ENCODE results near the gene PTPRN2.
"Not testable (repeated sequence)": the region's sequence is repeated elsewhere in the genome, so short reads cannot be mapped to it uniquely, and the experiment has no call there.

PTPRN2 gene

GRCh38 chr7:158301207-158301606 lies 286.4 kb downstream of the PTPRN2 start:
- no peak for DNase-seq (ENCODE audit: low read depth in 2 of 2)

- DNase-seq (ENCODE audit: low read depth in 2 of 2): no peak
Observed at GRCh38 chr7:158300427-158300826, 287.2 kb downstream of the PTPRN2 start.

GRCh38 chr7:158299607-158300006 lies 288.0 kb downstream of the PTPRN2 start:
- no peak for DNase-seq (ENCODE audit: low read depth in 2 of 2)

- no peak for DNase-seq (ENCODE audit: low read depth in 2 of 2)
Observed at GRCh38 chr7:158296798-158297104, 290.9 kb downstream of the PTPRN2 start.

GRCh38 chr7:158295966-158296797 lies 291.4 kb downstream of the PTPRN2 start:
- DNase-seq (ENCODE audit: low read depth in 2 of 2): no peak

GRCh38 chr7:158294468-158295215 lies 293.0 kb downstream of the PTPRN2 start:
- DNase-seq (ENCODE audit: low read depth in 2 of 2): not testable (repeated sequence)

GRCh38 chr7:158292948-158293347 lies 294.7 kb downstream of the PTPRN2 start:
- DNase-seq (ENCODE audit: low read depth in 2 of 2): no peak

GRCh38 chr7:158291998-158292397 lies 295.6 kb downstream of the PTPRN2 start:
- DNase-seq (ENCODE audit: low read depth in 2 of 2): no peak

GRCh38 chr7:158289761-158290523 lies 297.7 kb downstream of the PTPRN2 start:
- DNase-seq (ENCODE audit: low read depth in 2 of 2): no peak

- no peak for DNase-seq (ENCODE audit: low read depth in 2 of 2)
Observed at GRCh38 chr7:158289231-158289630, 298.4 kb downstream of the PTPRN2 start.

GRCh38 chr7:158286210-158286609 lies 301.4 kb downstream of the PTPRN2 start:
- DNase-seq (ENCODE audit: low read depth in 2 of 2): no peak

GRCh38 chr7:158285383-158285770 lies 302.2 kb downstream of the PTPRN2 start:
- DNase-seq (ENCODE audit: low read depth in 2 of 2): no peak

GRCh38 chr7:158284617-158285382 lies 302.8 kb downstream of the PTPRN2 start:
- DNase-seq (ENCODE audit: low read depth in 2 of 2): no peak

GRCh38 chr7:158284121-158284520 lies 303.5 kb downstream of the PTPRN2 start:
- DNase-seq (ENCODE audit: low read depth in 2 of 2): no peak

GRCh38 chr7:158283016-158283974 lies 304.3 kb downstream of the PTPRN2 start:
- DNase-seq (ENCODE audit: low read depth in 2 of 2): no peak

GRCh38 chr7:158282461-158283001 lies 305.1 kb downstream of the PTPRN2 start:
- no peak for DNase-seq (ENCODE audit: low read depth in 2 of 2)

GRCh38 chr7:158281441-158281840 lies 306.2 kb downstream of the PTPRN2 start:
- DNase-seq (ENCODE audit: low read depth in 2 of 2): no peak

- DNase-seq (ENCODE audit: low read depth in 2 of 2): no peak
Observed at GRCh38 chr7:158280448-158281144, 307.0 kb downstream of the PTPRN2 start.
